B cell (primary cell): ENCODE results near the gene PGAP6.

Experiments
- EZH2 ChIP-seq: IDR thresholded peaks from 2 replicates; pipeline ENCODE4 v1.6.1; 2012; ENCODE audit warnings: borderline replicate concordance, low read depth, mild to moderate bottlenecking, moderate library complexity, low read length; ENCODE audit not compliant: insufficient read depth, poor library complexity, severe bottlenecking
- TF ChIP-seq, protein P1 (sequence below): fragments of 200-600 bp; IDR thresholded peaks from one replicate; pipeline ENCODE4 v1.8.0; 2022; ENCODE audit warnings: antibody characterized with exemption, mild to moderate bottlenecking

DNA sequence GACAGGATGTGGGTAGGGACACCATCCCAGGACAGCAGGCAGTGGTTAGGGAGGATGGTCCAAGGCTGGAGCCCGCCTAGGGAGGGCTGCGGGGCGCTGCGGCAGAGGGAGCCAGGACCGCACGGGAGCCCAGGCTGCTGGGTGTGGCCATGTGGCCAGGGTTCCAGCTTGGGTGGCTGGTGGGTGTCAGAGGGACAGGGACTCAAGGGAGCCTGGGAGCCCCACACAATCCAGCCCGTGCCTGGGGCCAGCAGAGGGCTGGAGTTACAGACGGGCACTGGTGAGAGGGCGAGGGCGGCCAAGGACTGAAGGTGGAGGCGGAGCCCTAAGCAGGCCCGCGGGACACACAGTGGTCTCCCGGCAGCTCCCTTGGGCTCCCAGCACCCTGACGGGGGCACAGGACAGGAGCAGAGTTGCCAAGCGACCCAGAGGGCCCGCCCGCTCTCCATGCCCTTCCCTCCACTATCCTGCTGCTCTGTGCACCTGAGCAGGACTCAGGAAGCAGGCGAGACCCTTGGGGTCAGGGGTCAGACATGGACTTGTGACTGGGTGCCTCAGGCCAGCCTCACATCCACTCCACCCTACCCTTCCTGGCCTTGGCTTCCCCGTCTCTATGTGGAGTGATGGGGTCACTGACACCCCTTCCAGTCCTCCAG, 18.5 kb downstream of the PGAP6 start:
- TF ChIP-seq, protein P1, sequence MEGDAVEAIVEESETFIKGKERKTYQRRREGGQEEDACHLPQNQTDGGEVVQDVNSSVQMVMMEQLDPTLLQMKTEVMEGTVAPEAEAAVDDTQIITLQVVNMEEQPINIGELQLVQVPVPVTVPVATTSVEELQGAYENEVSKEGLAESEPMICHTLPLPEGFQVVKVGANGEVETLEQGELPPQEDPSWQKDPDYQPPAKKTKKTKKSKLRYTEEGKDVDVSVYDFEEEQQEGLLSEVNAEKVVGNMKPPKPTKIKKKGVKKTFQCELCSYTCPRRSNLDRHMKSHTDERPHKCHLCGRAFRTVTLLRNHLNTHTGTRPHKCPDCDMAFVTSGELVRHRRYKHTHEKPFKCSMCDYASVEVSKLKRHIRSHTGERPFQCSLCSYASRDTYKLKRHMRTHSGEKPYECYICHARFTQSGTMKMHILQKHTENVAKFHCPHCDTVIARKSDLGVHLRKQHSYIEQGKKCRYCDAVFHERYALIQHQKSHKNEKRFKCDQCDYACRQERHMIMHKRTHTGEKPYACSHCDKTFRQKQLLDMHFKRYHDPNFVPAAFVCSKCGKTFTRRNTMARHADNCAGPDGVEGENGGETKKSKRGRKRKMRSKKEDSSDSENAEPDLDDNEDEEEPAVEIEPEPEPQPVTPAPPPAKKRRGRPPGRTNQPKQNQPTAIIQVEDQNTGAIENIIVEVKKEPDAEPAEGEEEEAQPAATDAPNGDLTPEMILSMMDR = no peak
- no peak for TF ChIP-seq EZH2
